C4-2B (cell line): ENCODE measurements around the gene SIN3B.

Source experiments
- CTCF ChIP-seq: fragments of 450-650 bp; conservative IDR thresholded peaks from 2 replicates; pipeline ENCODE4 v1.5.1; 2017; ENCODE audit warnings: mild to moderate bottlenecking
- ZFX ChIP-seq: fragments of 450-650 bp; IDR thresholded peaks from 2 replicates; pipeline ENCODE4 v1.6.1; 2017

- TF ChIP-seq CTCF (no peak), ZFX (no peak)
Measured at GRCh38 chr19:16795731-16796130, 33.5 kb upstream of the SIN3B start.
